IgD-negative memory B cell (primary cell): ENCODE data around the gene CHCHD6. TPM values are rescaled to one million over a fixed set of nuclear protein-coding genes. Genes with fewer than 3 reads are reported as not detected.

ENCODE experiments used
- H3K27ac Mint-ChIP-seq, 3 donors: one replicate each; pipeline ENCODE4 v1.8.0; 2020 to 2022; ENCODE audit warnings: mild to moderate bottlenecking in 3 of 3, mixed read lengths in 3 of 3, moderate library complexity in 1 of 3
- H3K27me3 Mint-ChIP-seq: one replicate; pipeline ENCODE4 v1.8.0; 2021; ENCODE audit warnings: mixed read lengths
- H3K36me3 Mint-ChIP-seq: one replicate; pipeline ENCODE4 v1.8.0; 2020; ENCODE audit warnings: mild to moderate bottlenecking, mixed read lengths
- H3K4me1 Mint-ChIP-seq, 3 donors: one replicate each; pipeline ENCODE4 v1.8.0; 2020 to 2022; ENCODE audit warnings: mixed read lengths in 3 of 3, mild to moderate bottlenecking in 1 of 3
- H3K4me3 Mint-ChIP-seq, 4 donors: one replicate each; pipeline ENCODE4 v1.8.0; 2020 to 2022; ENCODE audit warnings: mild to moderate bottlenecking in 4 of 4, mixed read lengths in 4 of 4, moderate library complexity in 3 of 4
- H3K9me3 Mint-ChIP-seq, 3 donors: one replicate each; pipeline ENCODE4 v1.8.0; 2020 to 2021; ENCODE audit warnings: mixed read lengths in 3 of 3, mild to moderate bottlenecking in 1 of 3
- polyA plus RNA-seq: library from polyadenylated mRNA; unstranded; fragments of 300-500 nt; fragmentation: Illumina TruSeq; gene quantifications from one replicate; pipeline ENCODE4 v1.2.3, GENCODE V29; 2021

Gene CHCHD6
- polyA plus RNA-seq, 1 donor from 2014 or later: 16.6 TPM

DNA sequence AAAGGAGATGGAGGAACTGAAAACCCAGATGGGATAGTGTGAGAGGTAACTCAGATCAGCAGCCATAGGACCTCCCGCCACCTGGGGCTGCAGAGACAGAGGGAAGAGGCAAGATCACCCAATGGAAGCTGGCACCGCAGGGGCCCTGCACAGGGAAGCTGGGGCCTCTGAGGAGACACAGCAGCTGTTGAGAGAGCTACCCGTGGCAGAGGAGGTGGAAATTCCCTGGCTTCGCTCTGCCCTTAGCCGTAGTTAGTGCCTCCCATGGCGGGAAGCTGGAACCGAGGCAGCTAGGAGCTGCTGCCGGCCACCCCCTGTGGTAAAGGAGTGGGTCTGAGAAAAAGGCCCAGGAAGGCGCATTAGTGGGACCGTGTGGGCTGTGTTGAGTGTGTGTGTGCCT lies 260.9 kb downstream of the CHCHD6 start:
- Mint-ChIP-seq H3K9me3 (no peaks in the 10 kb centered on the region), H3K36me3 (no peaks in the 10 kb centered on the region), H3K4me3 (no peak overlapping the region), H3K27me3 (peaks cover 49% of the 10 kb centered on the region), H3K27ac (no peak overlapping the region), H3K4me1 (peaks cover 4 to 10% (median 9%) of the 10 kb centered on the region in 3 donors)

DNA sequence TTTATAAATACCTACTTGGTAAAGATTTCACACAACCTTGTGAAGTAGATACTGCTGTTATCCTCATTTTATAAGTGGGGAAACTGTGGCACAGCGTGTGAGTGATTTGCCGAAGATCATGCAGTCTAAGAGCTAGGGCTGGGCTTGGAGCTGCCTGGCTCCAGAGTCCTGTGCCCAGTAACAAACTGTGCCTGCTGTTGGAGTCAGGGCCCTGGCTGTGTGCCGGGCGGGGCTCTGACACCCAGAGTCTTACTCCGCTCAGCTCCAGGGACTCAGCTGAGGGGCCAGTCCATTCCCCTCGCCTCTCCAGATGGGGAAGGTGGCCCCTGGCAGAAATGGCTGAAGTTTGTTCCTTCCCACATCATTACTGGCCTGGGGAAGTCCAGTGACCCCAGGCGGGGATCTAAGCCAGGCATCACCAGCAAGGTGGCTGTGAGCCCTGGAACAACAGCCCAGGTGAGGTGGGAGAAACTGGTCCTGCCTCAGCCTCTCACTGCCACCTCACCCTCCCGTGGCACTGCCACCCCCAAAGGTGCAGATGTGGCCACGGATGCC lies 261.6 kb downstream of the CHCHD6 start:
- Mint-ChIP-seq H3K4me1 (peaks cover 2 to 6% (median 4%) of the 10 kb centered on the region in 3 donors), H3K9me3 (no peaks in the 10 kb centered on the region), H3K36me3 (no peaks in the 10 kb centered on the region), H3K4me3 (no peak overlapping the region), H3K27me3 (peaks cover 51% of the 10 kb centered on the region), H3K27ac (no peak overlapping the region)

DNA sequence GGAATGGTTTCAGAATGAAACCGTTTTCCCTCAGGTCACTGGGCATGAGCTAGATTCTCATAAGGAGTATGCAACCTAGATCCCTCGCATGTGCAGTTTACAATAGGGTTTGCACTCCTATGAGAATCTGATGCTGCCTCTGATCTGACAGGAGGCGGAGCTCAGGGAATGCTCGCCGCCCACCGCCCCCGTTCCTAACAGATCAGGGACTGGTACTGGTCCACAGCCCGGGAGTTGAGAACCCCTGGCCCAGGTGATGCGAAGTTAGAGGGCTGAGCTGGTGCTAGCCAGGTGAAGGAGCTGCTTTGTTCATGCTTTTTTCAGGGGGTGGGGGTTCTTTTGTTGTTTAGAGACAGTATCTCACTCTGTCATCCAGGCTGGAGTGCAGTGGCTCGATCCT lies 263.3 kb downstream of the CHCHD6 start:
- peaks cover 0 to 10% (median 2%) of the 10 kb centered on the region in 3 donors for H3K4me1 Mint-ChIP-seq
- H3K27me3 Mint-ChIP-seq: peaks cover 53% of the 10 kb centered on the region
- H3K27ac Mint-ChIP-seq: no peak overlapping the region
- no peak overlapping the region for H3K4me3 Mint-ChIP-seq
- H3K9me3 Mint-ChIP-seq: no peaks in the 10 kb centered on the region
- no peaks in the 10 kb centered on the region for H3K36me3 Mint-ChIP-seq

DNA sequence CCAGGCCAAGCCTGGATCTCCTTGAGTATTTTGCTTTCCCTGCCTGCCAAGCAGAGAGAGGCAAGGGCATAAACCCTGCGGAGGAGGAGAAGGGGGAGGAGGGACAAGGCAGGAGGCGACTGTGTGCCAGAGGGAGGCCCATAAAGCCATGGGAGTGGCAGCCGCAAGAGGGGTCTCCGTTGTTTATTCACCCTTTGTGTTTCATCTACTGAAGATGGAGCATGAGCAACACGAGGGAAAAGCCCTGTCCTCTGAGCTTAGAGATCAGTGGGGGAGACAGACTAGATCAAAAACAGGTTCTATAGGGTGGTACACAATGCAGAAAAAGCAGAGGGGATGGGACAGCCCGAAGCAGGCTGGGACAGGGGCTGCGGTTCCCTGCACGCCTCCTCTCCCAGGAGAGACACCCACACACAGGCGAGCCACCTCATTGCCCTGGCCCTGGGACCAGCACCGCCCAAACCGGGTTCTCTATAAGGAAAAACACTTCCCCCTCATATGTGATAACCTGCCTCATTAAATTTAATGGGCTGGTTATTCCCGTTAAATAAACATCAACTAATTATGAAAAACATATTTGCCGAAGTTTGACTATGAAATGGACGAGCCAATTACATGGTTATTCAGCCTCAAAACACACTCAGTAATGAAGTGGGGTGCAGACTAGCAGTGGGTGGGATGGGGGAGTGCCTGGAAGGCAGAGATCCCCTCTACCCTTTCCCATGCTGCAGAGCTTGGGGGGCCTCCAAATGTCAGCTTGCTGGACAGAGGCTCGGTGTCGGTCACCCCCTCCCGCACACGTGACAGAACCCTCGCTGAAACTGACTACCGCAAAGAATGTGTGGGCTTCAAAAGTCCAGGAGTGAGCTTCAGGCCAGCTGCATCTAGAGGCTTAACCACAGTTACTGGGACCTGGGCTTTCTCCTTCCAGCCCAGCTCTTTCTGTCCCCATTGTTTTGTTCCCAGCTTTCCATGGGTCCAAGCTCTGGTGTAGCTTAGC lies 264.7 kb downstream of the CHCHD6 start:
- Mint-ChIP-seq H3K4me1 (peaks cover 0 to 10% (median 0%) of the 10 kb centered on the region in 3 donors), H3K27me3 (peaks cover 54% of the 10 kb centered on the region), H3K9me3 (no peaks in the 10 kb centered on the region), H3K4me3 (peak overlapping the region in 1 of 4 donors; percentile 69), H3K27ac (no peak overlapping the region), H3K36me3 (no peaks in the 10 kb centered on the region)

DNA sequence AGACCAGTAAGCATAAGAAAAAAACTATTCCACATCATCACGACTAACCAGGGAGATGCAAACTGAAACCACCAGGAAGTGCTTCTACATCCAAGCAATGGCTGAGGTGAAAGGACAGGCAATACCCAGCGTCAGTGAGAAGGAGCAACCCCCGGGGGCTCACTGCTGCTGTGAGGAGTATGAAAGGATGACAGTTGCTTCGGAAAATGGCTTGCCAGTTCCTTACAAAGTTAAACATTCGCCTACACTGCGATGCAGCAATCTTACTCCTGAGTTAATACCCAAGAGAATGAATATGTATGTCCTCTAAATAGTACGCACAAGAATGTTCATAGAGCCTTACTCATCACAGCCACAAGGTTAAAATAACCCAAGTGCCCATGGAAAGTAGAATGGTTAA lies 265.5 kb downstream of the CHCHD6 start:
- H3K4me1 Mint-ChIP-seq: peaks cover 0 to 10% (median 0%) of the 10 kb centered on the region in 3 donors
- H3K27me3 Mint-ChIP-seq: peaks cover 51% of the 10 kb centered on the region
- peaks cover 2% of the 10 kb centered on the region for H3K36me3 Mint-ChIP-seq
- H3K4me3 Mint-ChIP-seq: peak overlapping the region in 1 of 4 donors; percentile 69
- H3K9me3 Mint-ChIP-seq: peaks cover 1 to 8% (median 5%) of the 10 kb centered on the region in 3 donors
- peak overlapping the region in 1 of 3 donors; percentile 25 for H3K27ac Mint-ChIP-seq

DNA sequence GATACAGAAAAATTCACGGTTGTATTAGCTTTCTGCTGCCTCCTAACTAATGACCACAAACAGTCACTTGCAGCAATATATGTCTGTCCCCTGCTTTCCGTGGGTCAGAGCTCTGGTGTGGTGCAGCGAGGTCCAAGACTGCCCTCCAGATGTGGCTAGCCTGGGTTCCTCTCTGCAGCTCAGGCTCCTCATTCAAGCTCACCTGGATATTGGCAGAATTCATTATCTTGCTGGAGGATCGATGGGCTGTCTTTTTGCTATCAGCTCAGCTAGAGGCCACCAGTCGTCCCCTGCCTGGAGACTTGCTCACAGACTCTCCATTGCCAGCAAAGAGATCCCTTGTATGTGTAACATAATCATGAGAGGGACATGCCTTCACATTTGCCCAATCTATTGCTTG lies 266.1 kb downstream of the CHCHD6 start:
- Mint-ChIP-seq H3K36me3 (peaks cover 2% of the 10 kb centered on the region), H3K9me3 (peaks cover 5 to 13% (median 9%) of the 10 kb centered on the region in 3 donors), H3K27me3 (peaks cover 49% of the 10 kb centered on the region)

DNA sequence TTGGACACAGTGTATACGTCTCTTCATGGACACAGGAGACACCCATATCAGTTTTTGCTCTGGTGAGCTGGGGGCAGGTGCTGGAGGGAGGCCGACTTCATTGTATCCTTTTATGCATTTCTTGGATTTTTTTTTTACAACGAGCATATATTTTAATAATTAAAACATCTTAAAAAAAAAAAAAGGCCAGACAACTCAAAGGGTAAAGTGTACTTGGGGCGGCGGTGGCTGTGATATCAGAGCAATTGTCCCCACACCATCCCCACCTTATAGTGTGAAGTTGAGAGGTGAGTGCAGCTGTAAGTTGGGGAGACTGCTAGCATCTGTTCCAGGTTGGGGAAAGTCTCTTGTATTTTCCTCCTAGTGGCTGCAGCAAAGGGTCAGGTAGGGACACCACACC lies 266.9 kb downstream of the CHCHD6 start:
- no peak overlapping the region for H3K4me3 Mint-ChIP-seq
- peaks cover 46% of the 10 kb centered on the region for H3K27me3 Mint-ChIP-seq
- peak overlapping the region in 1 of 3 donors; percentile 0 for H3K27ac Mint-ChIP-seq

More for the DNA sequence above, 266.1 kb downstream of the CHCHD6 start:
- Mint-ChIP-seq H3K4me3 (no peak overlapping the region), H3K27ac (no peak overlapping the region), H3K4me1 (peaks cover 0 to 10% (median 0%) of the 10 kb centered on the region in 3 donors)

DNA sequence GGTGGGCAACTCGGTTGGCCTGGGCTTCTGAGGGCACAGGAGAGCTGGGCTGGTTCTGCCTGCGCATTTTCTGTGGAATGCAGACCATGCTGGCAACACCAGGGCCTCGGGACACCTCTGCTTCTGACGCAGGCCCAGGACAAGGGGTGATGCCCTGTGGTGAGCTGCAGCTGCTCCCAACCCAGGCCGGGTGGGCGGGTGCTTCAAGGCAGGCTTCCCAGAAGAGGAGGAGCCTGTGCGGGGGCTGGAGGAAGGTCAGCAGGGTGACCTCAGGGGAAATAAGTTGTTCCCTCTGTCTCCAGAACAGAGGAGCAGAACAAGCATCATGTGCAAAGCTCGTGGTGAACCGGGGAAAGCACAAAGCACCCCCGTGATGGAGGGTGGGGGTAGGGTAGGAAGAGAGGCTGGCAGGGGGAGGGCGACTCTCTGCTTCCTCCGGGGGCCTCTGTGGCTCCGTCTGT lies 267.9 kb downstream of the CHCHD6 start:
- Mint-ChIP-seq H3K36me3 (peaks cover 2% of the 10 kb centered on the region), H3K4me3 (no peak overlapping the region), H3K27me3 (peaks cover 44% of the 10 kb centered on the region), H3K9me3 (peaks cover 5 to 18% (median 12%) of the 10 kb centered on the region in 3 donors), H3K27ac (no peak overlapping the region), H3K4me1 (peaks cover 0 to 8% (median 0%) of the 10 kb centered on the region in 3 donors)

More for the DNA sequence above, 266.9 kb downstream of the CHCHD6 start:
- peaks cover 2% of the 10 kb centered on the region for H3K36me3 Mint-ChIP-seq
- H3K9me3 Mint-ChIP-seq: peaks cover 5 to 18% (median 12%) of the 10 kb centered on the region in 3 donors
- H3K4me1 Mint-ChIP-seq: peaks cover 0 to 10% (median 0%) of the 10 kb centered on the region in 3 donors

DNA sequence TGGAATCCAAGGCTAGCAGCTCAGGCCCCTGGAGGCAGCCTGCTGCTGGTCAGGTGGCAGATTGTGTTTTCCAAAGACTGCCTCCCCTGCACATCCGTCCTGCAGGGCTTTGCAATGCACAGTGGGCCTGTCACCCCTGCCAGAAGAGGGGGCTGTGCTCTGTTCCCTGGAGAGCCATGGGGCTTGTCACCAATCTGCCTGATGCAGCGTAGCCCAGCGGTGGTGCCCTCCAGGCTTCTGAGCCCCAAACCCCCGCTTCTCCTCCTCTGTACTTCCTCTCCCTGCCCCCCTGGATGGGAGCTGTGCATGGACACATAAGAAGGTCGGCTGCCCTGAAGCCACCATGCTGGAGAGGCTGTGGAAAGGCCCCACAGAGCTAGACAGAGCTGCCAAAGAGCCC lies 268.8 kb downstream of the CHCHD6 start:
- H3K4me3 Mint-ChIP-seq: no peak overlapping the region
- peaks cover 40% of the 10 kb centered on the region for H3K27me3 Mint-ChIP-seq
- peaks cover 0 to 8% (median 0%) of the 10 kb centered on the region in 3 donors for H3K4me1 Mint-ChIP-seq
- H3K9me3 Mint-ChIP-seq: peaks cover 5 to 18% (median 12%) of the 10 kb centered on the region in 3 donors
- peaks cover 2% of the 10 kb centered on the region for H3K36me3 Mint-ChIP-seq
- H3K27ac Mint-ChIP-seq: no peak overlapping the region

DNA sequence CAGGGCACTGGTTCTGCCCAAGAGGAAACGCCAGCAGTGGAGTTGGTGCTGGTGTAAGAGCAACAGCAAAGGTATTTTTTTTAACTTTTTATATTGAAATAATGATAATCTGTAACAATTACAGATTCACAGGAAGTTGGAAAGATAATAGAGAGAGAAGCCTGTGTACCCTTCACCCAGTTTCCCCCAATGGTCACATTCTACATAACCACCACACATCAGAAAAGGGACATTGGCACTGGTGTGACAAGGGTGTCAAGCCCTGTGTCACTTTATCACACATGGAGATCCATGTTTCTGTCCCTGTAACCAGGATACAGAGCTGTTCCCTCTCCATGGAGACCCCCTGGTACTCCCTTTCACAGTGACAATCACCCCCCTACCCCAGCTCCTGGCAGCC lies 269.8 kb downstream of the CHCHD6 start:
- Mint-ChIP-seq H3K36me3 (peaks cover 2% of the 10 kb centered on the region), H3K9me3 (peaks cover 5 to 18% (median 12%) of the 10 kb centered on the region in 3 donors), H3K27me3 (peaks cover 31% of the 10 kb centered on the region), H3K27ac (no peak overlapping the region), H3K4me1 (peaks cover 0 to 3% (median 0%) of the 10 kb centered on the region in 3 donors), H3K4me3 (no peak overlapping the region)

DNA sequence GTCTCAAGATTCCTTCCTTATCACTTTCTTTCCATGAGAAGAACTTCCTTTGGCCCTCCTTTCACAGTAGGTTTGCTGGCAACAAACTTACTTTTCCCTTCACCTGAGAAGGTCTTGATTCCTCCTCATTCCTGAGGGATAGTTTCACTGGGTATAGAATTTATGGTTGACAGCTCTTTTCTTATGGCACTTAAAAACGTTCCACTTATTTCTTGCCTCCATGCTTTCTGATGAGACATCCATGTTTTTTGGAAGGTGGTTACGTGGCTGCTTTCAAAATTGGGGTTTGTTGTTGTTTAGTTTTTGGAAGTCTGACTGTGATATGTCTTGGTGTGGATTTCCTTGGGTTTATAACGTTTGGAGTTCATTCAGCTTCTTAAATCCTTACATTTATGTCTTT lies 270.7 kb downstream of the CHCHD6 start:
- H3K4me1 Mint-ChIP-seq: peaks cover 0 to 3% (median 2%) of the 10 kb centered on the region in 3 donors
- peaks cover 25% of the 10 kb centered on the region for H3K27me3 Mint-ChIP-seq
- H3K9me3 Mint-ChIP-seq: peaks cover 5 to 18% (median 12%) of the 10 kb centered on the region in 3 donors
- H3K27ac Mint-ChIP-seq: no peak overlapping the region
- no peak overlapping the region for H3K4me3 Mint-ChIP-seq
- peaks cover 2% of the 10 kb centered on the region for H3K36me3 Mint-ChIP-seq

DNA sequence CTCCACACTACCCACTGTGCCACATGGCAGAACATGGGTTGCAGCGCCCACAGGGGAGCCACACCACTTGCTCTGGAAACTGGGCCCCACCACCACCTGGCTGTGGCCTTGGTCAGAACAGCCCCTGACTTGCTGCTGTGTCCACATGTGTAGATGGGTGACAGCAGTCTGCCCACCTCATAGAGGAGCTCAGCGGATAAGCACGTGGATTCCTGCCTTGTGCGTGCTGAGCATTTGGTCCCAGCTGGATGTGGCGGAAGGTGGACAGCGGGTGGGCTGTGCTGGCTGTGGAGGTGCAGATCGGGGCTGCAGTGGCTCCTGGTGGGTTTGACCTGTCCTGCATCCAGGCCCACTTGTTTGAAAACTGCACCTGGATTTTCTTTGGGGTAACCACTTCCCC lies 272.9 kb downstream of the CHCHD6 start:
- no peak overlapping the region for H3K4me3 Mint-ChIP-seq
- peak overlapping the region in 1 of 3 donors; percentile 39 for H3K27ac Mint-ChIP-seq
- H3K27me3 Mint-ChIP-seq: peaks cover 30% of the 10 kb centered on the region
- peaks cover 5 to 18% (median 12%) of the 10 kb centered on the region in 3 donors for H3K9me3 Mint-ChIP-seq
- peaks cover 2% of the 10 kb centered on the region for H3K36me3 Mint-ChIP-seq
- peaks cover 4 to 11% (median 8%) of the 10 kb centered on the region in 3 donors for H3K4me1 Mint-ChIP-seq

DNA sequence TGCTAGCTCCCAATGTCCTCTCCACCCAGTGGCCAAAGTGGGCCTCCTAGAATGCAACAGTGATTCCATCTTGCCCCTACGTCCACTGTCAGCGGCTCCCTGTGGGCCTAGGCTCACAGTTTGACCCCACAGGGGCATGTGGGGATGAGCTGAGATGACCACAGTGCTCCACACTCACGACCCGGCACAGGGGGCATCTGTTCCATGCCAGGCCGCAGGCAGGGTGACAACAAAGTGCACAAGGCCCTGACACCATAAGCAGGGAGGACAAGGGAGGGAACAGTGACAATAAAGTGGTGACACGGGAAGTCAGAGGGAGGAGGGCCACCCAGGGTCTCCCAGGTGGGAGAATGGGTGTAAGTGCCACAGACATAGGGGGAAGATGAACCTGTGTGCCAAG lies 273.8 kb downstream of the CHCHD6 start:
- peaks cover 2% of the 10 kb centered on the region for H3K36me3 Mint-ChIP-seq
- H3K4me3 Mint-ChIP-seq: no peak overlapping the region
- H3K9me3 Mint-ChIP-seq: peaks cover 5 to 18% (median 12%) of the 10 kb centered on the region in 3 donors

DNA sequence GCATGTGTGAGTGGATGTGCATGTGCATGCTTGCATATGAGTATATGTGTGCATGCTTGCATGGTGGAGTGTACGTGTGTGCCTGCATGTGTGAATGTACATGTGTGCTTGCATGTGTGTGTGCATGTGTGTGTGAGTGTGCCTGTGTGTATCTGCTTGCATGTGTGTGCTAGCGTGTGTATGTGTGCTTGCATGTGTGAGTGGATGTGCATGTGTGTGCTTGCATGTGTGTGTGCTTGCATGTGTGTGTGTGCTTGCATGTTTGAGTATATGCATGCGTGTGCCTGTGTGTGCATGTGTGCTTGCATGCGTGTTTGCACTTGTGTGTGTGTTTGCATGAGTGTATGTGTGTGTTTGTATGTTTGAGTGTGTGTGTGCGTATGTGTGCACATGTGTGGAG lies 274.3 kb downstream of the CHCHD6 start:
- peaks cover 5 to 16% (median 10%) of the 10 kb centered on the region in 3 donors for H3K4me1 Mint-ChIP-seq
- H3K9me3 Mint-ChIP-seq: peaks cover 5 to 18% (median 12%) of the 10 kb centered on the region in 3 donors
- peaks cover 31% of the 10 kb centered on the region for H3K27me3 Mint-ChIP-seq
- peaks cover 2% of the 10 kb centered on the region for H3K36me3 Mint-ChIP-seq
- peak overlapping the region in 1 of 3 donors; percentile 85 for H3K27ac Mint-ChIP-seq
- H3K4me3 Mint-ChIP-seq: no peak overlapping the region

More for the DNA sequence above, 273.8 kb downstream of the CHCHD6 start:
- H3K27me3 Mint-ChIP-seq: peaks cover 32% of the 10 kb centered on the region
- peak overlapping the region in 1 of 3 donors; percentile 85 for H3K27ac Mint-ChIP-seq
- H3K4me1 Mint-ChIP-seq: peaks cover 5 to 16% (median 10%) of the 10 kb centered on the region in 3 donors
